Left ventricle myocardium inferior (tissue), 1 donor: Measurements from ENCODE around the gene MRPL54. TPM values are rescaled to one million over a fixed set of nuclear protein-coding genes. Genes with fewer than 3 reads are reported as not detected.

Experiments
- DNase-seq: peaks from one replicate; pipeline ENCODE4 v3.0.0-alpha.2; 2020
- H3K27ac ChIP-seq: fragments of 200-600 bp; replicated peaks from 2 replicates; pipeline ENCODE4 v1.8.0; 2021
- H3K27me3 ChIP-seq: fragments of 200-600 bp; 2 replicates; pipeline ENCODE4 v1.8.0; 2021; ENCODE audit warnings: low read depth
- H3K36me3 ChIP-seq: fragments of 200-600 bp; 2 replicates; pipeline ENCODE4 v1.8.0; 2021
- H3K4me1 ChIP-seq: fragments of 200-600 bp; 2 replicates; pipeline ENCODE4 v1.8.0; 2021
- H3K4me3 ChIP-seq: fragments of 200-600 bp; 2 replicates; pipeline ENCODE4 v1.8.0; 2021; ENCODE audit warnings: mild to moderate bottlenecking, moderate library complexity
- H3K9me3 ChIP-seq: fragments of 200-600 bp; replicated peaks from 2 replicates; pipeline ENCODE4 v1.8.0; 2021
- intact Hi-C: fragments of 100-400 bp; cut with micrococcal nuclease; formaldehyde crosslinking; loops from one replicate; pipeline ENCODE4 v1.11.0; 2022
- total RNA-seq: library from RNA; stranded (reverse); fragmentation: NEBNext Ultra II Directional; extraction: Animal tissue kit (Norgen Biotek cat#: 25700); gene quantifications from one replicate; pipeline ENCODE4 v1.2.1, GENCODE V29; 2021
- TF ChIP-seq, protein P1 (sequence below): fragments of 200-600 bp; IDR thresholded peaks from 2 replicates; pipeline ENCODE4 v1.8.0; 2021; ENCODE audit warnings: antibody characterized with exemption, mild to moderate bottlenecking, borderline replicate concordance
- donor health status: DM: no; HTN: yes; CAD: no; lungs with severe emphysema.

MRPL54 gene
- total RNA-seq, 1 donor from 2014 or later: 64.1 TPM

DNA sequence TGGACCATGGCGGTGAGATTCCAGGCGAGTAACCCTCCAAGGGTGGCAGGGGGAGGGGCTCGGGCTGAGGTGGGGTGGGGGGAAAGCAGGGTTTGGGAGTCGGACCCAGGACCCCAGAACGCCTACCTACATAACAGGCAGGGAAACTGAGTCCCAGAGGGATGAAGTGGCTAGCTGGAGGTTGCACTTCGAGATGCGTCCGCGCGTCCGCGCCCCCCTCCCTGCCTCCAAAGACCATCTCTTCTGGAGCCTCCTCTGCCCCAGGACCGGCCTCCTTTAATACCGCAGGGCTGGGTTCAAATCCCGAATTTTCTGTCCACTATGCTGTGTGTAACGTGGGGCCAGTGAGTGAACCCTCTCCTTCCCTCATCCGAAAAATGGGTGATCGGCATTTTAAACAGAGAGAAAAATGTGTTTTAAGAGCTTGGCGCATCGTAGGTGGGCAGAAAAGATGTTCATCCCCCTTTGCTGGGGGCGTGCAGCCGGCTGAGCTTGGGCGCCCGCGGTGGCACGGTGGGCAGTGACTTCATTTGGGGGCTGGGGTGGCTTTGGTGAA is 40.5 kb upstream of the MRPL54 start:
- DNase-seq: no peak
- H3K4me1 ChIP-seq: peaks cover 25% of the 10 kb centered on the region
- TF ChIP-seq, protein P1, sequence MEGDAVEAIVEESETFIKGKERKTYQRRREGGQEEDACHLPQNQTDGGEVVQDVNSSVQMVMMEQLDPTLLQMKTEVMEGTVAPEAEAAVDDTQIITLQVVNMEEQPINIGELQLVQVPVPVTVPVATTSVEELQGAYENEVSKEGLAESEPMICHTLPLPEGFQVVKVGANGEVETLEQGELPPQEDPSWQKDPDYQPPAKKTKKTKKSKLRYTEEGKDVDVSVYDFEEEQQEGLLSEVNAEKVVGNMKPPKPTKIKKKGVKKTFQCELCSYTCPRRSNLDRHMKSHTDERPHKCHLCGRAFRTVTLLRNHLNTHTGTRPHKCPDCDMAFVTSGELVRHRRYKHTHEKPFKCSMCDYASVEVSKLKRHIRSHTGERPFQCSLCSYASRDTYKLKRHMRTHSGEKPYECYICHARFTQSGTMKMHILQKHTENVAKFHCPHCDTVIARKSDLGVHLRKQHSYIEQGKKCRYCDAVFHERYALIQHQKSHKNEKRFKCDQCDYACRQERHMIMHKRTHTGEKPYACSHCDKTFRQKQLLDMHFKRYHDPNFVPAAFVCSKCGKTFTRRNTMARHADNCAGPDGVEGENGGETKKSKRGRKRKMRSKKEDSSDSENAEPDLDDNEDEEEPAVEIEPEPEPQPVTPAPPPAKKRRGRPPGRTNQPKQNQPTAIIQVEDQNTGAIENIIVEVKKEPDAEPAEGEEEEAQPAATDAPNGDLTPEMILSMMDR: no peak
- H3K27ac ChIP-seq: no peak overlapping the region
- H3K4me3 ChIP-seq: peak overlapping the region; percentile 32
- H3K27me3 ChIP-seq: peaks cover 82% of the 10 kb centered on the region
- H3K36me3 ChIP-seq: no peaks in the 10 kb centered on the region
- H3K9me3 ChIP-seq: no peaks in the 10 kb centered on the region
- intact Hi-C loops: no loop called here

DNA sequence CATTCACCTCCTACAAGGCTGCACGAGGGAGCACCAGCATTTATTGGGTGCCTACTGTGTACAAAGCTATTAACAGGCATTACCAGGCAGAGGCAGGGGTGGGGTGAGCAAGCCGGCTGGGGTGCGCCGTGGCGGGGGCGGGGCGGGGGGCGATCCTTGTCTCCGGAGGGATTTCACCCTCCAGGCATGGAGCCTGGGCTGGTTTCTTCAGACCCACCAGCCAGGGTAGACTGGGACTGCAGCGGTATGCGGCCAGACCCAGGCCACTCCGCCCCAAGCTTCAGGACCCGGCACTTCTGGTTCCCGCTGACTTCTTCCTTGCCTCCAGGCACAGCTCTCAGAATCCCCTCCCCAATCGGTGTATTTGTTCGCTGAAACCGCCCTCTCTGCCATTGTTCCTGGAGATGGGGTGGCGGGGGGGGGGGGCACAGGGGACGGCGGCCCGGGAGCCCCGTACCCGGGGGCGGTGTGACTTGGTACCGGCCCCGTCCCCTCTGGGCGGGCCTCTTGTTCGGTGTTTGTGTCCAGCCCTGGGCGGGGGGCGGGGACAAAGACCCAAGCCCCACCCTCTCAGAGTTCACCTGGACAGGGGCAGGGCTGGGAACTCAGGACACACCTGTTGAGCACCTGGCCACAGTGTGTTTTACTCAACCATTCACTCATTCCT is 39.9 kb upstream of the MRPL54 start:
- TF ChIP-seq, protein P1: no peak
- no peak overlapping the region for H3K4me3 ChIP-seq

DNA sequence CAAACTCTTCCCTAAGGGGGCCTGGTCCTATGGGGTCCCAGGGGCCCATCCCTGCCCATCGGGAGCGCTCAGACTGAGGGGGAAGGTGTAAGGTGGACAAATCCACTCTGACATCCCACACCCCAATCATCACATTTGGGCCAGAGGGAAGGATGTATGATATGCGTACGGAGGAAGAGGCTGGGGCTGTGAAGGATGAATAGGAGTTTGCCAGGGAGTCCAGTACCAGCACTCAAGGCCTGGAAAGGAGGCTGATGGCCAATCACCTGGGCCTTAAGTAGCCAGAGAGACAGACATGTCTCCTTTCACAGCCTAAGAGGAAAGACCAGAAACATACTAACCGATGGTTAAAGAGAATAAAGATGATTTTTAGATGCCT is 39.4 kb upstream of the MRPL54 start:
- H3K36me3 ChIP-seq: no peaks in the 10 kb centered on the region
- H3K4me3 ChIP-seq: no peak overlapping the region
- intact Hi-C loops: no loop called here
- peaks cover 82% of the 10 kb centered on the region for H3K27me3 ChIP-seq
- H3K27ac ChIP-seq: no peak overlapping the region
- DNase-seq: no peak
- H3K9me3 ChIP-seq: no peaks in the 10 kb centered on the region
- H3K4me1 ChIP-seq: peaks cover 25% of the 10 kb centered on the region
- TF ChIP-seq, protein P1: no peak

More for the DNA sequence above, 39.9 kb upstream of the MRPL54 start:
- DNase-seq: no peak
- no peak overlapping the region for H3K27ac ChIP-seq
- peaks cover 82% of the 10 kb centered on the region for H3K27me3 ChIP-seq
- H3K36me3 ChIP-seq: no peaks in the 10 kb centered on the region
- peaks cover 25% of the 10 kb centered on the region for H3K4me1 ChIP-seq
- intact Hi-C loops: no loop called here
- H3K9me3 ChIP-seq: no peaks in the 10 kb centered on the region

DNA sequence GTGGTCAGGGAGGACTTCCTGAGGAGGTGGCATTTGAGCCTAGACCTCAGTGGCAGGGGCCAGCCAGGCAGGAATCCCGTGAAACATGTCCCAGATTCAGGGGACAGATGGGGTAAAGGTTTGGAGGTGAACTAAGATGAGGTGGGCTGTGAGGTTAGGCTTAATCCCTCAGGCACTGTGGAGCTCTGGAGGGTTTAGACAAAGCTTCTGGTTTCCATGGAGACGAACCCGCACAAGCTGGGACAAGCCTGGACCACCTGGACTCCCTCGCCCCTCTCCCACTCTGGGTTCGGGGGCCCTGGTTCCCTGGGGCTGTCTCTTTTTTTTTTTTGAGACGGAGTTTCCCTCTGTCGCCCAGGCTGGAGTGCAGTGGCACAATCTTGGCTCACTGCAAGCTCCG is 38.6 kb upstream of the MRPL54 start:
- TF ChIP-seq, protein P1: no peak
- H3K4me1 ChIP-seq: peaks cover 24% of the 10 kb centered on the region
- peaks cover 1% of the 10 kb centered on the region for H3K9me3 ChIP-seq
- DNase-seq: no peak
- H3K4me3 ChIP-seq: no peak overlapping the region
- H3K27ac ChIP-seq: no peak overlapping the region
- H3K27me3 ChIP-seq: peaks cover 75% of the 10 kb centered on the region
- no peaks in the 10 kb centered on the region for H3K36me3 ChIP-seq
- intact Hi-C loops: no loop called here

DNA sequence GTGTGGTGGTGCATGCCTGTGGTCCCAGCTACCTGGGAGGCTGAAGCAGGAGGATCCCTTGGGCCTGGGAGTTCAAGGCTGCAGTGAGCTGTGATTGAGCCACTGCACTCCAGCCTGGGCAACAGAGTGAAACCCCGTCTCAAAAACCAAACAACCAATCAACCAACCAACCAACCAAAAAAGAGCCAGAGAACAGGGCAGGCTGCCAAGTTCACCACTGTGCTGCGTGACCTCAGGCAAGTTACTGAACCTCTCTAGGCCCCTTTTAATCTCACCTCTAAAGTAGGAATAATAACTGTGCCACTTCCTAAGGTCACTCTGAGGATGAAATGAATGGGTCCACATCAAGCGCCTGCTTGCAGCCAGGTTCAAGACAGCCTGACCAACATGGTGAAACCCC is 37.4 kb upstream of the MRPL54 start:
- no peak for DNase-seq
- H3K36me3 ChIP-seq: no peaks in the 10 kb centered on the region
- TF ChIP-seq, protein P1: no peak
- H3K27ac ChIP-seq: no peak overlapping the region
- H3K4me1 ChIP-seq: peaks cover 22% of the 10 kb centered on the region
- peaks cover 63% of the 10 kb centered on the region for H3K27me3 ChIP-seq
- no peak overlapping the region for H3K4me3 ChIP-seq
- peaks cover 6% of the 10 kb centered on the region for H3K9me3 ChIP-seq
- intact Hi-C loops: no loop called here
